Fibroblast of pulmonary artery (primary cell): ENCODE data around the gene GTF2A1L.

Experiments used
- DNase-seq: peaks from one replicate; pipeline ENCODE4 v3.0.0-alpha.2; 2010; ENCODE audit warnings: low read depth
- H3K4me3 ChIP-seq: replicated peaks from 2 replicates; pipeline ENCODE4 v1.5.1; 2011; ENCODE audit warnings: low read depth, mild to moderate bottlenecking, control low read depth, low read length, moderate library complexity
- CTCF ChIP-seq: IDR thresholded peaks from 2 replicates; pipeline ENCODE4 v1.5.1; 2011; ENCODE audit warnings: mild to moderate bottlenecking, control low read depth, low read length, inconsistent platforms; ENCODE audit errors: missing control alignments

Gene GTF2A1L

DNA sequence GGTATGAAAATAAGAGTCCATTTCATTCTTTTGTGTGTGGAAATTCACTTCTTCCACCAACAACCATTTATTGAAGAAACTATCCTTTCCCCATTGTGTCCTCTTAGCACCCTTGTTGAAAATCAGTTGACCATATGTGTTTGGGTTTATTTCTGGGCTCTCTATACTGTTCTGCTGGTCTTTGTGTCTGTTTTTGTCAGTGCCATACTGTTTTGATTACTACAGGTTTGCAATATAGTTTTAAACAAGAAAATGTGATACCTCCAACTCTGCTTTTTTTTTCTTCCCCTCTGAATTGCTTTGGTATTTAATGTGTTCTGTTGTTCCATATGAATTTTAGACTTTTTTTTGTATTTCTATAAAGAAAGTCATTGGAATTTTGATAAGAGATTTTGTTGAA, 8.4 kb downstream of the GTF2A1L start:
- H3K4me3 ChIP-seq, result no peak overlapping the region
- no peak for DNase-seq
- no peak for TF ChIP-seq CTCF

DNA sequence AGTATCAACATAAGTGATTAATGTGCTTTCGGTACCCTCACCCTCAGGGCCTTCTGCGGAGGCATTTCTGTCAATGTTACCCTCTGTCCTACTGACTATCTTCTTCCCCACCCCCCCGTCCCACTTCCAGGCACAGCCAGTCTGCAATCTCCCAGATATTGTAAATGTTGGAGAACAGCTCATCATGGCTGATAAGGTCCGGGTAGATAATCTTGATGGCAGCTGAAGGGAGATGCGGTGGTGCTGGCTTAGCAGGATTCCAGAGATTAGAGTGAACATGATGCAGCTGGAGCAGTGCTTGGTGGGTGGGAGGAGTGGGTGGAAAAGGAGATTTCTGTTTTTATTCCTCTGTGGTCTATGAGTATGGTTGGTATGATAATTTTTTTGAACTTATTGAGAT, 15.5 kb downstream of the GTF2A1L start:
- no peak overlapping the region for H3K4me3 ChIP-seq
- no peak for TF ChIP-seq CTCF

DNA sequence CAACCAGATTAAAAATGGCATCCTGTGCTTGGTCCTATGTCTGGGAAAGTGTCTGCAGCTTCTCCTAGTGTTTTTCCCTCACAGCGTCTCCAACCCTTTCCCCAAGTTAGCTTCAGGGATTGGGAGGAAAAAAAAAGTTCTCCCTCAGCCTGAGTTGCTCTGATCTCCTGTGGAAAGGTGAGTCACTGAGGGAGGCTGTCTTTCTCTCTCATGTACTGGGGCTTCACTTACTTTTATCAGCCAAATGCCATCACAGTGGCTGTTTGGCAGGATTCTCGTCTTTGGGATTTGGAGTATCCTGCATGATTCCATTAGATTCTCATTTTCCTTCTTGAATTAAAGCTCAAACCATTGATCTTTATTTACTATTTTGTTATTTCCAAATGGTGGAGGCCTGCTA, 18.1 kb downstream of the GTF2A1L start:
- no peak for TF ChIP-seq CTCF
- DNase-seq, result no peak
- H3K4me3 ChIP-seq, result no peak overlapping the region

More for the DNA sequence above, 15.5 kb downstream of the GTF2A1L start:
- DNase-seq, result peak; percentile 1

DNA sequence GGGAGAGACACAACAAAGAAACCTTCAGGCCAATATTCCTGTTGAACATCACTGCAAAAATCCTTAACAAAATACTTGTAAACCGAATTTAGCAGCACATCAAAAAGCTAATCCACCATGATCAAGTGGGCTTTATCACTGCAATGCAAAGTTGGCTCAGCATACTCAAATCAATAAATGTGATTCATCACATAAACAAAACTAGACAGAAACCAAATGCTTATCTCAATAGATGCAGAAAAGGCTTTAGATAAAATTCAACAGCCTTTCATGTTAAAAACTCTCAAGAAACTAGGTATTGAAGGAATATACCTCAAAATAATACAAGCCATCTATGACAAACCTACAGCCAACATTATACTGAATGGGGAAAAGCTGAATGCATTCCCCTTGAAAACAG, 20.6 kb downstream of the GTF2A1L start:
- no peak for TF ChIP-seq CTCF
- no peak for DNase-seq
- no peak overlapping the region for H3K4me3 ChIP-seq

DNA sequence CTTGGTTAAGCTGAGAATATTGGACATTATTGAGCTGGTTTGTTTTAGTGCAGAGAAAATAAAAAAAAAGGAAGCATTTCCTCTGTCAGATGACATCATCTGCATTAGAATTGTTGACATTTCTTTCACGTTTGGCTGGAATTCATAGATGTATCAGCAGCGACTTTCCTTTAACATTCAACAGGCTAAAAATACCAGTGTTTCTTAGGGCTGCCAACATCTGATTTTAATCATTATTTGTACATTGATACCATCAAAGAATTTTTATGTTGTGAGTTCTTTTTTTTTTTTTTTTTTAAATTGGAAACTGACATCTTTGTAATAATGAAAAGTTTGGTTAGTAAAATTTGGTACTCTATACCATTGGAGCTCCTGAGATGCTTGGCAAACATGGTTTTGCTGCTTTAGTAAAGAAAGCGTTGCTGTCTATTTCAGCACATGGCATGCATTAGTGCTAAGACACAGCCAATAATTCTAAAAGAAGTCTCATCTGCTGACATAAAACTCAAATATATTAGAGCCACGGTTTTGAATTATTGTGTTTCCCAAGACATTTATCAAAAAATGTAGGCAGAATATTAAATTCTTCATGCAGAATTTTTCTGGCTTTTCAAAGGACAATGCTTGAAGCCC, 33.6 kb downstream of the GTF2A1L start:
- H3K4me3 ChIP-seq, result no peak overlapping the region
- DNase-seq, result peak; percentile 44
- no peak for TF ChIP-seq CTCF

GRCh38 chr2:48668992-48669391, 51.3 kb downstream of the GTF2A1L start:
- H3K4me3 ChIP-seq, result no peak overlapping the region
- no peak for TF ChIP-seq CTCF
- DNase-seq, result no peak

DNA sequence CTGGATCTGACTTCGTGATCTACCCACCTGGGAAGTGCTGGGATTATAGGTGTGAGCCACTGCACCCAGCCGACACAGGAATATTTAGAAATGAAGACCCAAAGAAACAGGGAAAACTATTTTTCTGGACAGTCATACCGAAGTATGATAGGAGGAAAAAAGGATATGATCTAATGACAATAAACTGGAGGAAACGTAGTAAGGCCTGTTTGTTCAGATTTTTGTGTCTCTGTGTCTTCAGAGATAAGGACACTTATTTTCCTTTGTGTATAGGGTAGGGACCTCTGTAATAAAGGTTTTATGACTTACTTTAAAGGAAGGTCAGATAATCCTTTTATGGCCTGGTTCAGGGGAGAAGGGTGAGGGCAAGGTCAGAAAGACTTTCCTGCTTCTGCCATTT, 55.9 kb downstream of the GTF2A1L start:
- no peak overlapping the region for H3K4me3 ChIP-seq
- TF ChIP-seq CTCF, result no peak
- DNase-seq, result no peak
